Ishikawa (cell line): ENCODE results near the gene OR5A2.

Experiments
- CEBPB ChIP-seq: IDR thresholded peaks from 2 replicates; pipeline ENCODE4 v1.6.1; 2012
- CREB1 ChIP-seq: IDR thresholded peaks from 2 replicates; pipeline ENCODE4 v1.6.1; 2012; ENCODE audit warnings: low read depth
- EGR1 ChIP-seq: IDR thresholded peaks from 2 replicates; pipeline ENCODE4 v1.6.1; 2012
- EP300 ChIP-seq: IDR thresholded peaks from 2 replicates; pipeline ENCODE4 v1.6.1; 2012; ENCODE audit warnings: borderline replicate concordance
- FOXM1 ChIP-seq: IDR thresholded peaks from 2 replicates; pipeline ENCODE4 v1.6.1; 2012; ENCODE audit warnings: low read depth, borderline replicate concordance
- MAX ChIP-seq: IDR thresholded peaks from 2 replicates; pipeline ENCODE4 v1.6.1; 2012
- NFIC ChIP-seq: IDR thresholded peaks from 2 replicates; pipeline ENCODE4 v1.6.1; 2012
- RAD21 ChIP-seq: IDR thresholded peaks from 2 replicates; pipeline ENCODE4 v1.6.1; 2012; ENCODE audit warnings: low read depth
- REST ChIP-seq: IDR thresholded peaks from 2 replicates; pipeline ENCODE4 v1.6.1; 2012; ENCODE audit warnings: low read depth, mild to moderate bottlenecking
- TAF1 ChIP-seq: IDR thresholded peaks from 2 replicates; pipeline ENCODE4 v1.6.1; 2012; ENCODE audit warnings: low read depth, mild to moderate bottlenecking
- TCF12 ChIP-seq: IDR thresholded peaks from 2 replicates; pipeline ENCODE4 v1.6.1; 2012; ENCODE audit warnings: low read depth
- TEAD4 ChIP-seq: IDR thresholded peaks from 2 replicates; pipeline ENCODE4 v1.6.1; 2012
- USF1 ChIP-seq: IDR thresholded peaks from 2 replicates; pipeline ENCODE4 v1.6.1; 2012
- YY1 ChIP-seq: IDR thresholded peaks from 2 replicates; pipeline ENCODE4 v1.6.1; 2012; ENCODE audit warnings: low read depth
- ZBTB7A ChIP-seq: IDR thresholded peaks from 2 replicates; pipeline ENCODE4 v1.6.1; 2012; ENCODE audit warnings: low read depth

Gene OR5A2

DNA sequence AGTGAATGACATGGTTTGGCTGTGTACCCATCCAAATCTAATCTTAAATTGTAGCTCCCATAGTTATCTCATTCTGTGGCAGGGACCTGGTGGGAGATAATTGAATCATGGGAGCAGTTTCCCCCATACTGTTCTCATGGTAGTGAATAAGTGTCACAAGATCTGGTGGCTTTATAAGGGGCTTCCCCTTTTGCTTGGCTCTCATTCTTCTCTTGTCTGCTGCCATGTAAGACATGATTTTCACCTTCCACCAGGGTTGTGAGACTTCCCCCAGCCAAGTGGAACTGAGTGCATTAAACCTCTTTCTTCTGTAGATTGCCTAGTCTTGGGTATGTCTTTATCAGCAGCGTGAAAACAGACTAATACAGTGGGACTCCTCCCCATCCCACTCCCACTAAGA lies 11.1 kb downstream of the OR5A2 start:
- no peak for TF ChIP-seq TCF12
- TF ChIP-seq EGR1, result no peak
- TF ChIP-seq REST, result no peak
- TF ChIP-seq EP300, result no peak
- TF ChIP-seq USF1, result no peak

GRCh38 chr11:59413646-59414045 lies 12.6 kb downstream of the OR5A2 start:
- TF ChIP-seq MAX (no peak), CEBPB (no peak; the same call in 1 of the 2 replicates), NFIC (no peak), TEAD4 (no peak)

DNA sequence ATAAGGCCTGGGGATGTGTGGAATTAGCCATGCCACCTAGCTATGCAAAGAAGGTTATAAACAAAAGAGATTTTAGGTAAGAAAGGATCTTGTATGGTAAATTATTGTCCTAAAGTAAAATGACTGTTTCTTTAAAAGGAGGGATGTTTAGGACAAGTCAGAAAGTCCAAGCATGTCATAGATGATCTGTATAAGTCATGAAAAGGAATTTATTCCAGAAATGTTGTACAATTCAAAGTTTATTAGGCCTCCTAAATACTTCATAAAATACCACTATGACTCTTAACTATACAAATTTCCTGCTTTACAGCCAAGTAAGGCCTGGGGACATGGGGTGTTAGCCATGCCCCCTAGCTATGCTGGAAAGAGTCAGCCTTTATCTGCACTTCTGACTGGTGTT lies 22.7 kb downstream of the OR5A2 start:
- no peak for TF ChIP-seq EP300
- TF ChIP-seq CEBPB, result no peak
- no peak for TF ChIP-seq TEAD4
- no peak for TF ChIP-seq NFIC
- no peak for TF ChIP-seq ZBTB7A
- no peak for TF ChIP-seq EGR1
- TF ChIP-seq MAX, result no peak
- no peak for TF ChIP-seq YY1
- no peak for TF ChIP-seq FOXM1
- TF ChIP-seq REST, result no peak
- TF ChIP-seq CREB1, result no peak
- TF ChIP-seq RAD21, result no peak
- no peak for TF ChIP-seq USF1

DNA sequence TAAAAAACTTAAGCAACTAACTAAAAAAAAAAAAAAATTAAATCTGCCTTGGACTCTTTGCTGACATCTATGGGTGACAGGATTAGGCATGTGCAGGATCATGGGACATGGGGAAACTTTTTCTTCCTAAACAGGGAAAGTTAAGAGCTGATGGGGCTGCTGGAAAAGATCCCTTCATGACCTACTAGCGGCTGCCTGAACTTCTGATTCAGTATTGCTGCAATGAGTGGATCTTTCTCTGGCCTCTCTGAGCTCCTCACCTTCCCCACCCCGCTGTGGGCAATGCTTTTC lies 25.0 kb downstream of the OR5A2 start:
- no peak for TF ChIP-seq ZBTB7A
- no peak for TF ChIP-seq MAX
- no peak for TF ChIP-seq EP300
- no peak for TF ChIP-seq TAF1
- no peak for TF ChIP-seq RAD21
- TF ChIP-seq USF1, result no peak
- no peak for TF ChIP-seq EGR1
- TF ChIP-seq NFIC, result no peak
- no peak for TF ChIP-seq CREB1
- TF ChIP-seq TCF12, result no peak
- TF ChIP-seq CEBPB, result no peak
- TF ChIP-seq FOXM1, result no peak
- TF ChIP-seq YY1, result no peak
- TF ChIP-seq REST, result no peak
- TF ChIP-seq TEAD4, result no peak
